GM19463 (cell line): ENCODE results near the gene MTARC2.

Experiments used
- ATAC-seq: cut with Tn5 transposase; IDR thresholded peaks from one replicate; pipeline ENCODE4 v1.9.1; 2021; ENCODE audit warnings: mild to moderate bottlenecking, moderate library complexity; ENCODE audit not compliant: unreplicated experiment

Gene MTARC2

DNA sequence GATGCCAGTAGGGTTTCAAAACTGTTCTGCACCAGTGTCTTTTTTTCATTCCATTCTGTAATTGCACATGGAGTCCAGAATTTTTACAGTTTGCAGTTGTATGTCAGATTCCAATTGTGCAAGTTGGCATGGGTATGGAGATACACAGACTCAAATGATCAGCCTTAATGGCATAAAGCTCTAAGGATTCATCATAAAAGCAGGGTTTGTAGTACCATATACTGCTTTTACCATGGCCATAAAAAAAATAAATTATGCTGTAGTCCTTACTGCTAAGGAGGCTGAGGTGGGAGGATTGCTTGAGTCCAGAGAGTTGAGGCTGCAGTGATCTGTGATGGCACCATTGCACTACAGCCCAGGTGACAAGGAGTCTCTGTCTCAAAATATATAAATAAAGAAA is 48.9 kb downstream of the MTARC2 start:
- no peak for ATAC-seq

DNA sequence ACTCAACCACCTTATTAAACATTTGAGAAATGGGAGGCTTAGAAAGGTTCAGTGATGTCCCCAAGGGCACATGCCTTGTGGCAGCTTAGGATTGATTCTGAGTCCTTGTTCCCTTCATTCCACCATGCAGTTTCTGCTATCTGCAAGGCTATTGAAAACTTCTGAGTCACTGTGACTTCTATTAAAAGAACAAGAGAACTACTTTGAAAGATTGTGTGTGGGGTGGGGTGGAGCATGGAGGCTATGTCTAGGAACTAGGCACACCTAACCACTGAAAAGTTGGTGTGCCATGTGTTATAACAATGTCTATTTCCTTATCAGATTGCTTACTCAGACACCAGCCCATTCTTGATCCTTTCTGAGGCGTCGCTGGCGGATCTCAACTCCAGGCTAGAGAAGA is 49.4 kb downstream of the MTARC2 start:
- no peak for ATAC-seq

DNA sequence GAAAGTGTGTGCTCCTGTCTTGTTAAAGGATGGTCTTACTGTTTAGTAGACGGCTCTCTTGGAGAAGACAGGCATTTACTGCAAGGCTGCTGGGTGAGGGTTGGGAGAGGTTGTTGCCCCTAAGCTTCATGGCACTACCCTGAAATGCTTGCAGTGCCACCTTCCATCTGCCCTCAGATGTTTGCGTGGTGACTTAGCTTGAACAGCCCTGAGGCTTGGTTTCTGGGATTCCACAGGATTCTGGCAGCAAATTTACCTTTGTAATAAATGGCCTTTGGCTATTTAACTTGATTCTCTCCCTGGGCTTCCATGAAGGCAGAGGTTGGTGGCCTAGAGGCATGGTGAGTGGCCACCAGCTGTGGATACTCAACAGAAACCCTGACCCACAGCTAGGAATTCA is 50.2 kb downstream of the MTARC2 start:
- no peak for ATAC-seq

DNA sequence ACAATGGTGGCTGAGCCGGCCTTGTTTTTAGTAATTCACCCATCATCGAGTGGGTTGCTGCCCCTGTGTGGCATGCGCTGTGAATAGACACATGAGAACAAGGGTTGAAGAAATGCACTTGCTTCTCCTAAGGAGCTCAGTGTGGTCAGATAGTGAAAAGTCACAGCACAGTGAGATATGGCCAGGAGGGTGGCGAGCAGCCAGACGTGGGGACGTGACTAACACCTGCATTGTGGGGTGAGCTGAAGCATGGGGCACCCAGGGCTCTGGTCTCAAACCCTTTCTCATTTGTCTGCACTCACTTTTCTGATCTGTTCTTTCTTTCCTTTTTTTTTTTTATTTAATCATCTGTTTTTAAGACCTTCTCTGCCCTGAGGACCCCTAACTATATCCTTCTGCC is 52.1 kb downstream of the MTARC2 start:
- ATAC-seq, result no peak

DNA sequence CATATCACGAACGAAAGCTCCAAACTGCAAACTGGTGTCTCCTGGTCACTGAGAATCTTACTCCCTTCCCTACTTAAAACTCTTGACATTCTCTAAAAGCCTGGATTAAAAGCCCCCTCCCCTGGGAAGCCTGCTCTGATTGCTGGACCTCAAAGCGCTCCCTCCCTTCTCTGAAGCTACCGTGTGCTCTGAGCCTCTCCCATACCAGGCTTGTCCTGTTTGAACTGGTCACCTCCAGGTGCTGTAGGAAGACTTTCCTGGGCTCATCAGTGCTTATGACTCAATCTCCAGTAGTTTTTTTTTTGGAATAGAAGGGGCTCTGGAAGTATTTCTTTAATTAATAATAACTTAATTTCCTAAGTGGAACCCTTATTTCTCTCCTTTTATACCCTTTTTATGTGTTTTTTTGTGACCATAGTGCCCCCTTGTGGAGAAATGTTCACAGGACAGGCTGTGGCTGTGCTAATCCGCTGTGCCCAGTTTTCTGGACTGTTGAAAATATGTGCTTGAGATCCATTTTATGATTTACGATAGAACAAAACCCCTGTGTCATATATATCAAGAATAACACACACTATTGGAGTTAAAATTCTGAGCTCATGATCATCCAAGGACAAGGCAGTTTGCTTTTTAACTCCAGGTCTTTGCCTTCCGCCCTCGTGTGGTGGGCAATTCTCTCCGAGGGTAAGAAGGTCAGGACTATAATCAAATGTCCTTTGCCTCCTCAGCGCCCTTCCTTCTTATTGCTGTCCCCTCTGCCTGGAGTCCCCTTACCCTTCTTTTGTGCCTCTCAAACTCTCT is 55.5 kb downstream of the MTARC2 start:
- peak; percentile 53 for ATAC-seq

DNA sequence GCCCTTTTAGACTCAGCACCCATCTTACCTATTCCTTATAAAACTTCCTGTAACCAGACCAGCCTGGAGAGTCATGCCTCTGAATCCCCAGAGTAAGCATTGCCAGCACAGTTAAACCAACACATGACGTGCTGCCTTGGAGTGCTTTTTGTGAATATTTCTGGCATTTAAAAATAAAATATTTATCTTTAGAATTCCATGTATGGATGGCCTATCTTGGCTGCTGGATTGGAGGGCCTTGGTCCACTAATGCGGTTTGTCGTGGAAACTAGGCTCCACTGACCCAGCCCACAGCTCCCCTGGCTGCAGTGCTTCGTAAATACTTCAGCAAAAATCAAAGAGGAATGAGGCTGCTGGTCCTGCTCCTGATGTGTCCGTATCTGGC is 56.1 kb downstream of the MTARC2 start:
- ATAC-seq, result no peak

DNA sequence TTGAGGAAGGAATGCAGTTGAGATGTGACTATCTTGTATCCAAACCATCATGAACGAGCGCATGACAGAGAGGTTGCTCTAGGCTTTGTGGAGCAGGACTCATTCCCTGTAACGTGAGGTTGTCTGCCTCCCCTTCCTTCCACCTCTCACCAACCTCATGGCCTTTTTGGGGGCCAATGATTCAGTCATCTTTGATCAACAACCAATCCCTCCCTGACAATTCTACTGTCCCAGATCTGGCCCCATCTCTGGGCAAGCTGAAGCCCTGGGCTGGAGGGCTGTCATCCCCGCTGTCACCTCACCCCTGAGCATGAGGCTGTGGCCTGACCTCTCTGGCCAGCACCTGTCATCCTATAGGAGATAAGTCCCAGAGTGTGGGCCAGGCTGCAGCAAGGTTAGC is 58.3 kb downstream of the MTARC2 start:
- ATAC-seq, result no peak

DNA sequence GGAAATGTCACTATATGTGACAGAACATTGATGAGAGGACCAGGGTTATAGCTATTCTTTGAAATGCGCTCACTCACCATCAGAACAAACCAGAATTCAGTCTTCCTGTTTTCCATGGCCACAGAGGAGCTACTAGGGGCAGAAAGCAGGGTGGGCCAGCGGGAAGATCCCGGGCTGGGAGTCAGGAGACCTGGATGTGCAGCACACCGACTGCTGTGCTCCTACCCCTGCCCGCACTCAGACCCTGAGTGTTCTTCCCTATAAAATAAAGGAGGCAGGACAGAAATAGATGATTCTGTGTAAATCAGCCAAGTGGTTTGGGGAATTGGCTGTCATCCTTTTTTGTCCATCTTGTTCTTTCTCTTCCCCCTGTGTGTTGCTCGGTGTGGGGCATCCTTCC is 59.6 kb downstream of the MTARC2 start:
- no peak for ATAC-seq

DNA sequence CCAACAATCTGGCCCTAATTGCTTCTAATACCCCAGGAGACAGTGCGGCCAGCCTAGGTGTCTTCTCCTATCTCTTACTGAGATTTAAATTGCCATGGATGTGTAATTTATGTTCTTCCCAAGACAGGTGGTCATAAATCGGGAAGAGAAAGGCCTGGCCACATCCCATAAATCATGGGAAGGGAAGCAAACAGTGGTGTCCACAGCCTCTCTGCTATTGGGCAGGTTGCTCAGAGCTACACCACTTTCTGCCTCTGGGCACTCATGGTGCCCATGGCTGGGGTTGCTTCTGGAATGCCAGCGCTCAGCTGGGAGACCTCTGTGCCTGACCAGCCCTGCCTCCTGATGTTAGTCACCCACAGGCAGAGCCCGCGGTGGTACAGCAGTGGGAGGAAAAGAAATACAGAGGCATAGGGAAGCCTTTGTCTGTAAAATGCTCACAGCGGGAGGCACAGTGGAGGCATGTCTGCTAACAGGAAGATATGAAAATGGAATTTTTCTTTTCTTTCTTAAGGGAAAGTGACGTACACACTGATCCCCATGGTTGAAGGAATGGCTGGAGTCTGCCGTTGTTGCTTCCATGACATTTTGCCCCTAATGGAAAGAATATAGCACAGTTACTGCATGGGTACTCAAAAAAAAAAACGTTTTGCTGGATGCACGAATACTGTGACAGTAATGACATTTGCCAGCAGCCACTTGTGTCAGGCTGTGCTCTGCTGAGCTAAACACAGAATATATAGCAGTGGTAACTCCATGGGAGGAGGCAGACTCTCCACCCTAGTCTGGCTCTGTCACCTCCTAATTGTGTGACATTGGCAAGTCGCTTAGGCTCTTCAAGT is 60.4 kb downstream of the MTARC2 start:
- no peak for ATAC-seq

DNA sequence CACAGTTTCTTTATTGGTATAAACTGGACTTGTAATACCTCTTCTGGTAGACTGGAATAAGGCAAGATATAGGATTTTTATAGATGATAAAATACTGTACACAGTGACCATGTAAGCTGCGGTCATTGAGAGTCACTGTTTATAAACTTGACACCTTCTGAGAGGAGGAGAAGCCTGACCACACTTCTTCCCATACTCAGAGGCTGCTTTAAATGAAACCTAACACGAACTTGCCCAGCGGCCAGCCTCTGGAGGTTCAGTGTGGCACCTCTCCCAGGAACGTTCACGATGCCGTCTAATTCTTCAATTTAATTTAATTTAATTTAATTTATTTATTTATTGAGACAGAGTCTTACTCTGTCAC is 61.0 kb downstream of the MTARC2 start:
- no peak for ATAC-seq

DNA sequence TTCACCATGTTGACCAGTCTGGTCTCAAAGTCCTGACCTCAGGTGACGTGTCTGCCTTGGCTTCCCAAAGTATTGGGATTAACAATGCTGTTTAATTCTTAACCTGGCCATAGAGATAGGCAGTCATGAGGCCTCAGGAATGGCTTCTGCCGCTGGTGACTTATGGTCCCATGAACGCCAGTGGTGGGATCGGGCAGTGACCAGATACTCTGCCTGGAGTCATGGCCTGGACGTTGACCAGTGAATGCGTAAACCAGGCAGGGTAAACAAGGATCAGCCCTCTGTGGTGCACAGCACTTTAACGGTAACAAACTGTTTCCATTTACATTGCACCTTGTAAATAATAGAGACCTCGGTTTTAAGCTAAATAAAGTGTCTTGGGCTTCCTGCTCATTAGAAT is 61.6 kb downstream of the MTARC2 start:
- ATAC-seq, result no peak

DNA sequence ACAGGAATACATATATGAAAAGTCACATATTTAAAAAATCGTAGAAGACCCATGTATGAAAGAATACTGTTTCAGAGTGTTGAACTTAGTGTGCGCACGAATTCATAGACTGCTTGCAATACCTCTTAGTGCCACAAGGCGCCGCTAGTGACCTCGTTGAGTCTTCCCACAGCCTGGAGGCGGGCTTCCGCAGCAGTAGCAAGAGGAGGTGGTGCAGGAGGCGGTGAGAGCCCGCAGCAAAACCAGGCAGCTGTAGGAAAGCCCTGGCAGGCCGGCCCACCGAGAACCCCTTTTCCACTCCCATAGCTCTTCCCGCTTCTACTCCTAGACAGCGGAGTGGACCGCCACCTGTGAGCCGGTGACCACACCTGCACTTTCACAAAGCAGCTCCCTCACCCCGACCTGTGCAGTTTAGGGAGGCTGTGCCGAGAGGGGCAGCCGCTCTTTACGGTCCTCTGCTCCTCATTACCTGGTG is 62.1 kb downstream of the MTARC2 start:
- ATAC-seq, result peak; percentile 91

DNA sequence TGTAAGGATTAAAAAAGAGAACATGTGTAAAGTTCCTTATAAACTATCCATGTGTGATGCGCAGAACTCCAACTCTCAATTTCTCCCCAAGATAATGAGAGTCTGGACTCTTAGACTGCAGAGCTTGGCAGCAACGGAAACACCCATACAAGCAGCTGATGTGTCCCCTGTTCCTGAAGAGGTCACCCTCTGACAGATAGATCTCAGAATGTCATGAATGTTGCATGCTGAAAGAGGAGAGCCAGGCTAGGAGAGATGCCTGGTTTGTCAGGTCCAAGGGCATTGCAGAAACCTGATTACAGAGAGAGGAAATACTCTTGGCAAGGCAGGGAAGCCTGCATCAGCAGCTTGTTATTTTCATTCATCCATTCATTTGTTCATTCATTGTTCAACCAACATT is 62.8 kb downstream of the MTARC2 start:
- no peak for ATAC-seq

DNA sequence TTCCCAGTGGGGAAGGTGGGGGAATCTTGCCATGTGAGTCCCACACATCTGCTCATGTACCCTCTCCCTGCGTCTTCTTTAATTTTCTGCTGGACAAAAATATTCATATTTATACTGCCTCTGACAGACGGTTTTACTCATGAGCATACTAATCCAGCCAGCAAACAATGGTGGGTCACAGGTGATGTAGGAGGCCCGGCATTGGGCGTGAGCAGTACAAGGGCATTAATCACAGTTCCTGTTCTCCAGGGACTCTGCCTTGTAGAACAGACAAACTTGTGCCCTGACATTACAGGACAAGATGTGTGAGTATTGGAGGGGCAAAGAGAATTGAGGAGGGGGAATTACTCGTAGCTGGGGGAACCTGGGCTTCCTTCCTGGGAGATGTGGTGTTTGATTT is 63.6 kb downstream of the MTARC2 start:
- no peak for ATAC-seq

DNA sequence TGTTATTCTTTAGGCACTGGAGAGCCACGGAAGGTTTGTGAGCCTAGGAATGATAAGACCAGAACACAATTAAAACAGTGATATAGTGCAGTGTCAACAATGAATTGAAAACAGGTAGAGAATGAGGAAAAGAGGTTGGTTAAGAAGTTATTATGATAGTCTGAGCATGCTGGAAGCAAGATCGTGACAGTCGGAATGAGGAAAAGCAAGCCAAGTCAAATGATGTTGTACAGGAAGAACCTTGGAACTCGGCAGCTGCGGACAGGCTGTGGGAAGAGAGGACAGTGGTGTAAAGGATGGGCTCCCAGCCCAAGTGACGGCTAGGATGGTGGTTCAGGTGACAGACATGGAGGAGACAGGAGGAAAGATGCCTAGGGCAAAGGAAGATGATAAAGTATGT is 64.2 kb downstream of the MTARC2 start:
- ATAC-seq, result no peak

DNA sequence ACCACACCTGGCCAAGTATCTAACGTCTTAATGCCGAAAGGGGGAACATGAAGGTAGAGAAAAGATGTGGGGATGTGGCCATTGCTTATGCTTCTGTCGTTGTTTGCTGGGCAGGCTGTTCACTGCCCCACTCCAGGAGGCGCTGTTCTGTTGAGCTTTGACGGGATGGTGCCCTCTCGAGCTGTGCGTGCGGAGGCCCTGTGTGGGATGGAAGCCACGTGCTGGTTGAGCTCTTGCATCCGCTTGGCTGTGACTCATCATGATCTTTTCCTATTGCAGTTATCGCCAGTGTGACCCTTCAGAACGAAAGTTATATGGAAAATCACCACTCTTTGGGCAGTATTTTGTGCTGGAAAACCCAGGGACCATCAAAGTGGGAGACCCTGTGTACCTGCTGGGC is 64.9 kb downstream of the MTARC2 start:
- no peak for ATAC-seq

DNA sequence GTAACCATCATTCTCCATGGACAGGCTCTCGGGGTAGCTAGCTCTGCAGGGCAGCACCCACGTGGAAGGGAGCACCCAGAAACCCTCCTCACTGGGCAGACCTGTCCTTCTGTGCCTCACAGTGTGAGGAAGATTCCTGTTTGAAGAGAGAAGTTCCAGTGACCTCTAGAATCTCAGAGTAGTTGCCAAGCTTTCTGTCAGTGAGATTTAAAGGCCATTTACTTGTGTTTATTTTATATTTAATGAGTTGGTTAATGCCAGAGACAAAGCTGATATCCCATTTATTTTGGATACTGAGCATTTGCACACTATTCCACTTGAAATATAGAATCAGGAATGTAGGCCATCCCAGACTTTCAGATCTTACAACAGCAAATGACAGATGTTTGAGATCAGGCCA is 67.3 kb downstream of the MTARC2 start:
- ATAC-seq, result no peak

DNA sequence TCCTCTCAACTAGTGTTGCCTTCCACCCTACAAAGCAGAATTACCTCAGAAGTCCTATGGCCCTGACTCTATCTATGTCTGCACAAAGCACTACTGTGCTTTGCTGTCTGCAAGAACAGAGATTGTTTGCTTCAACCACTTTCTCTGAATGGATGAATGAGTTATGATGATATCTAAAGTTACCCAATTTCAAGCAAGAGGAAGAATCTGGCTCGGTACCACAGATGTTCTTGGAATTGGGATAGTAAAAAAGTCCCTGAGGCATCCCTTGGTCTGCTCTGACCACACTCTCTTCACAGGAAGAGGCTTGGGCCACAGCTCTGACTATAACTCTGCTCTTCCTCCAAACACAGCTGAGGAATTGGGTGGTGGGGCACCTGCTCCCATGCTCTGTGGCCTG is 69.8 kb downstream of the MTARC2 start:
- ATAC-seq, result no peak

DNA sequence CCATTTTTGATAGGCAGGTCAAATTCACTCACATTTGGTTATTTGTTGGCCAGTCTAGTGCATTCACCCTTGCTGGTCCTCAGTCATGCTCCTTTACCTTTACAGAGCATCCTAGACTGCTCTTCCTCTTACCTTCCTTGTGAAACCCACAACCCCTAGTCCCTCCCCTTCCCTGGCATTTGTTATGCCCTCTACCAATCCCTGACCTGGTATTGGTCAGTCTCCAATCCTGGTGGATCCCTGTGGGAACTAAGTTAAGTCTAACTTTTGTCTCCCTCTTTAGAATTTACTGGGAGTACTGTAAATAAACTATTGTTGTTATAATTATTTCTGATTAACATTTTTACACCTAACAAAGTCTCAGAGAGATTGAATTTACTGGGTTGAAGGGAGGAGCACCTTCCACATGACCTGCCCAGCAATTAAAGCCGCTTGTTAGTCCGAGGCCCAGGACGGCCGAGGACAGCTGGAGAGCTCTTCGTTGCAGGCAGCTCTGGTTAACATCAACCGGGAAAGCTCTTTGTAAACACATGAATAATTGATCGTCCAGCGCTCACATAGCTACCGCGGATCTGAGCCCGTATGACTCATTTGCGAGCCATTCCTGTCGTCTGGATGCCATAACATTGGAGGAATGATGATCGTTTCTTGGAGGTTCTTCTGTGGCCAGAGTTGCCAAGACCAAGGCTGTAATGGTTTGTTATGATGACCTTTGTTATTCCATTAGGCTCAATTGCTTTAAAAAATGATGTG is 70.5 kb downstream of the MTARC2 start:
- no peak for ATAC-seq

DNA sequence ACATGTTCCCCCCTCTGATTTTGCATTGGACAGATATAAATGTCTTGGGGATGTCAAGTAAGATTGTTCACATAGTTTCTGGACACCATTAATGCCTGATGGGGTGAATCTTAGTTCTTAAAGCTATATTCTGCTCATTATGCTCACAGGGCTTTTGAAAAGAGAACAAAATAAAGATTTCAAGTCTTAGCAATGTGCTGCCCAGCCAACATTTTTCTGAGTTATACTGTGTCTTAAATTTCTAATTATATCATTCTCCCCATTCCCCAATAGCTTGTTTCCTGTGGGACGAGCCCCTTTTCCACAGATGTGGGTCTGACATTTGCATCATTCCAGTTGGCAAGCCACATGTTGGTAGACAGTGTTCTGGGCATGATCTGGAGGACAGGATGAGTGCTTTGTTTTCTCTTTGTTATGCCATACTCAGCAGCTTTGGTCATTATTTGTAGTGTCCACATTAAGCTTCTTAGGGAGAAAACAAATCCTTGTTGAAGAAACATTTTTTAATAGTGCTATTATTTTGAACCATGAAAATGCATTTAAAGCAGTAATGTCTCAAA is 71.4 kb downstream of the MTARC2 start:
- no peak for ATAC-seq
